Dendritic cell treated with granulocyte-macrophage colony-stimulating factor and Interleukin-4, amounts not matched to agents 40 ng/mL and 50 ng/mL, for 4 days (primary cell): Measurements from ENCODE around the gene EPN1.
"Not testable (repeated sequence)": the region's sequence is repeated elsewhere in the genome, so short reads cannot be mapped to it uniquely, and the experiment has no call there.

Source experiments
- H3K27ac Mint-ChIP-seq: one replicate; pipeline ENCODE4 v1.8.0; 2022; ENCODE audit warnings: mild to moderate bottlenecking, mixed read lengths
- H3K27me3 Mint-ChIP-seq: one replicate; pipeline ENCODE4 v1.8.0; 2022; ENCODE audit warnings: mild to moderate bottlenecking, mixed read lengths
- H3K36me3 Mint-ChIP-seq: one replicate; pipeline ENCODE4 v1.8.0; 2022; ENCODE audit warnings: low read depth, mixed read lengths
- H3K4me1 Mint-ChIP-seq: one replicate; pipeline ENCODE4 v1.8.0; 2022; ENCODE audit warnings: low read depth, mixed read lengths
- H3K4me3 Mint-ChIP-seq: one replicate; pipeline ENCODE4 v1.8.0; 2022; ENCODE audit warnings: mild to moderate bottlenecking, moderate library complexity, mixed read lengths
- H3K9me3 Mint-ChIP-seq: one replicate; pipeline ENCODE4 v1.8.0; 2022; ENCODE audit warnings: mixed read lengths
- intact Hi-C: fragments of 100-400 bp; cut with micrococcal nuclease; formaldehyde crosslinking; loops from one replicate; pipeline ENCODE4 v1.15.0; 2022

Gene EPN1

GRCh38 chr19:55711719-55712118 is 36.7 kb downstream of the EPN1 start:
- peaks cover 16% of the 10 kb centered on the region for H3K27me3 Mint-ChIP-seq
- intact Hi-C loops: no loop called here

GRCh38 chr19:55712804-55713631 is 38.0 kb downstream of the EPN1 start:
- H3K36me3 Mint-ChIP-seq: no peaks in the 10 kb centered on the region
- peaks cover 11% of the 10 kb centered on the region for H3K27me3 Mint-ChIP-seq
- no peak overlapping the region for H3K27ac Mint-ChIP-seq
- H3K9me3 Mint-ChIP-seq: peaks cover 15% of the 10 kb centered on the region
- H3K4me3 Mint-ChIP-seq: no peak overlapping the region
- H3K4me1 Mint-ChIP-seq: no peaks in the 10 kb centered on the region
- intact Hi-C loops: no loop called here

More at GRCh38 chr19:55711719-55712118, 36.7 kb downstream of the EPN1 start:
- Mint-ChIP-seq H3K9me3 (peaks cover 15% of the 10 kb centered on the region), H3K27ac (no peak overlapping the region), H3K4me1 (no peaks in the 10 kb centered on the region), H3K36me3 (no peaks in the 10 kb centered on the region), H3K4me3 (no peak overlapping the region)

- H3K27me3 Mint-ChIP-seq: peaks cover 9% of the 10 kb centered on the region
- no peaks in the 10 kb centered on the region for H3K36me3 Mint-ChIP-seq
- no peaks in the 10 kb centered on the region for H3K4me1 Mint-ChIP-seq
- no peak overlapping the region for H3K27ac Mint-ChIP-seq
- H3K9me3 Mint-ChIP-seq: peaks cover 47% of the 10 kb centered on the region
- no peak overlapping the region for H3K4me3 Mint-ChIP-seq
- intact Hi-C loops: no loop called here
These were observed 41.5 kb downstream of the EPN1 start for GRCh38 chr19:55716531-55716930.

GRCh38 chr19:55717251-55717650 is 42.2 kb downstream of the EPN1 start:
- intact Hi-C loops: no loop called here
- H3K4me3 Mint-ChIP-seq: no peak overlapping the region
- no peaks in the 10 kb centered on the region for H3K4me1 Mint-ChIP-seq
- no peak overlapping the region for H3K27ac Mint-ChIP-seq
- H3K36me3 Mint-ChIP-seq: no peaks in the 10 kb centered on the region
- peaks cover 3% of the 10 kb centered on the region for H3K27me3 Mint-ChIP-seq
- peaks cover 50% of the 10 kb centered on the region for H3K9me3 Mint-ChIP-seq

- H3K27me3 Mint-ChIP-seq, H3K4me3 Mint-ChIP-seq, H3K27ac Mint-ChIP-seq, H3K36me3 Mint-ChIP-seq, H3K4me1 Mint-ChIP-seq, intact Hi-C loops: not testable (repeated sequence)
- peaks cover 49% of the 10 kb centered on the region for H3K9me3 Mint-ChIP-seq
These were observed 43.1 kb downstream of the EPN1 start for GRCh38 chr19:55717879-55718711.

GRCh38 chr19:55720214-55720746 is 45.3 kb downstream of the EPN1 start:
- H3K27me3 Mint-ChIP-seq: peaks cover 3% of the 10 kb centered on the region
- no peaks in the 10 kb centered on the region for H3K36me3 Mint-ChIP-seq
- H3K9me3 Mint-ChIP-seq: peaks cover 46% of the 10 kb centered on the region
- no peaks in the 10 kb centered on the region for H3K4me1 Mint-ChIP-seq
- no peak overlapping the region for H3K27ac Mint-ChIP-seq
- H3K4me3 Mint-ChIP-seq: no peak overlapping the region
- intact Hi-C loops: no loop called here

- H3K27me3 Mint-ChIP-seq: peaks cover 3% of the 10 kb centered on the region
- no peaks in the 10 kb centered on the region for H3K36me3 Mint-ChIP-seq
- H3K9me3 Mint-ChIP-seq: peaks cover 46% of the 10 kb centered on the region
- no peaks in the 10 kb centered on the region for H3K4me1 Mint-ChIP-seq
- H3K27ac Mint-ChIP-seq: no peak overlapping the region
- no peak overlapping the region for H3K4me3 Mint-ChIP-seq
- intact Hi-C loops: no loop called here
These were observed 45.8 kb downstream of the EPN1 start for GRCh38 chr19:55720801-55721200.

- no peaks in the 10 kb centered on the region for H3K4me1 Mint-ChIP-seq
- intact Hi-C loops: no loop called here
- peaks cover 43% of the 10 kb centered on the region for H3K9me3 Mint-ChIP-seq
- no peaks in the 10 kb centered on the region for H3K36me3 Mint-ChIP-seq
- H3K27ac Mint-ChIP-seq: no peak overlapping the region
- H3K4me3 Mint-ChIP-seq: no peak overlapping the region
- H3K27me3 Mint-ChIP-seq: peaks cover 7% of the 10 kb centered on the region
These were observed 48.5 kb downstream of the EPN1 start for GRCh38 chr19:55723491-55723890.

GRCh38 chr19:55730378-55730777 is 55.4 kb downstream of the EPN1 start:
- H3K9me3 Mint-ChIP-seq: peaks cover 12% of the 10 kb centered on the region
- H3K36me3 Mint-ChIP-seq, H3K27ac Mint-ChIP-seq, H3K4me1 Mint-ChIP-seq, H3K4me3 Mint-ChIP-seq, H3K27me3 Mint-ChIP-seq, intact Hi-C loops: not testable (repeated sequence)

GRCh38 chr19:55738302-55738701 is 63.3 kb downstream of the EPN1 start, which contains the start of gene NLRP9:
Gene NLRP9 (minus strand): TSS chr19:55738402. CDS start chr19:55738374, 28 bp downstream.
- H3K36me3 Mint-ChIP-seq: no peaks in the 10 kb centered on the region
- H3K4me1 Mint-ChIP-seq: no peaks in the 10 kb centered on the region
- H3K27me3 Mint-ChIP-seq: no peaks in the 10 kb centered on the region
- intact Hi-C loops: no loop called here
- H3K27ac Mint-ChIP-seq: no peak within 1 kb of the TSS
- H3K9me3 Mint-ChIP-seq: peaks cover 7% of the 10 kb centered on the region
- H3K4me3 Mint-ChIP-seq: no peak within 1 kb of the TSS

GRCh38 chr19:55750715-55751114 is 75.7 kb downstream of the EPN1 start:
- no peak overlapping the region for H3K4me3 Mint-ChIP-seq
- H3K36me3 Mint-ChIP-seq: no peaks in the 10 kb centered on the region
- no peak overlapping the region for H3K27ac Mint-ChIP-seq
- H3K4me1 Mint-ChIP-seq: no peaks in the 10 kb centered on the region
- H3K9me3 Mint-ChIP-seq: peaks cover 10% of the 10 kb centered on the region
- intact Hi-C loops: no loop called here
- H3K27me3 Mint-ChIP-seq: no peaks in the 10 kb centered on the region

- H3K4me3 Mint-ChIP-seq: no peak overlapping the region
- no peaks in the 10 kb centered on the region for H3K27me3 Mint-ChIP-seq
- H3K9me3 Mint-ChIP-seq: peaks cover 20% of the 10 kb centered on the region
- no peaks in the 10 kb centered on the region for H3K4me1 Mint-ChIP-seq
- no peak overlapping the region for H3K27ac Mint-ChIP-seq
- intact Hi-C loops: no loop called here
- no peaks in the 10 kb centered on the region for H3K36me3 Mint-ChIP-seq
These were observed 78.4 kb downstream of the EPN1 start for GRCh38 chr19:55753401-55753800.

- H3K4me3 Mint-ChIP-seq, H3K4me1 Mint-ChIP-seq, H3K36me3 Mint-ChIP-seq, H3K27ac Mint-ChIP-seq, H3K27me3 Mint-ChIP-seq, intact Hi-C loops: not testable (repeated sequence)
- H3K9me3 Mint-ChIP-seq: peaks cover 49% of the 10 kb centered on the region
These were observed 81.8 kb downstream of the EPN1 start for GRCh38 chr19:55756808-55757207.

- peaks cover 39% of the 10 kb centered on the region for H3K9me3 Mint-ChIP-seq
- H3K27ac Mint-ChIP-seq, H3K4me3 Mint-ChIP-seq, H3K27me3 Mint-ChIP-seq, H3K36me3 Mint-ChIP-seq, H3K4me1 Mint-ChIP-seq, intact Hi-C loops: not testable (repeated sequence)
These were observed 83.8 kb downstream of the EPN1 start, which contains the start of gene RFPL4A for GRCh38 chr19:55758797-55759196. Gene RFPL4A (plus strand): TSS chr19:55759097. CDS start chr19:55761801, 2,704 bp downstream.
